HepG2 (cell line): ENCODE measurements around the gene NUBPL. TPM values are rescaled to one million over a fixed set of nuclear protein-coding genes. Genes with fewer than 3 reads are reported as not detected.

ENCODE experiments used
- ARNTL ChIP-seq: sonication (generic); formaldehyde crosslinking; IDR thresholded peaks from 2 replicates; pipeline ENCODE4 v1.4.0; 2020; ENCODE audit warnings: mild to moderate bottlenecking, missing genetic modification reagents
- GATA4 ChIP-seq: sonication (generic); IDR thresholded peaks from 2 replicates; pipeline ENCODE4 v1.6.1; 2016; ENCODE audit warnings: antibody characterized with exemption, low read depth, borderline replicate concordance
- HOXA9 ChIP-seq: sonication (generic); formaldehyde crosslinking; IDR thresholded peaks from 2 replicates; pipeline ENCODE4 v1.8.1; 2022; ENCODE audit warnings: missing genetic modification reagents, mild to moderate bottlenecking, moderate library complexity, borderline replicate concordance
- JDP2 ChIP-seq: sonication (generic); formaldehyde crosslinking; IDR thresholded peaks from 2 replicates; pipeline ENCODE4 v1.8.1; 2022; ENCODE audit warnings: missing genetic modification reagents, borderline replicate concordance
- KLF12 ChIP-seq: sonication (generic); formaldehyde crosslinking; IDR thresholded peaks from 2 replicates; pipeline ENCODE4 v1.4.0; 2020; ENCODE audit warnings: missing genetic modification reagents, borderline replicate concordance
- KLF6 ChIP-seq: IDR thresholded peaks from 2 replicates; pipeline ENCODE4 v1.8.0; 2016; ENCODE audit warnings: missing biosample characterization, missing genetic modification reagents
- KMT2B ChIP-seq: IDR thresholded peaks from 2 replicates; pipeline ENCODE4 v1.6.1; 2016; ENCODE audit warnings: missing genetic modification reagents, missing compliant biosample characterization
- MTA3 ChIP-seq: sonication (generic); formaldehyde crosslinking; IDR thresholded peaks from 2 replicates; pipeline ENCODE4 v1.4.0; 2020; ENCODE audit warnings: missing genetic modification reagents
- NONO ChIP-seq, 2 experiments: fragments of 450-650 bp in 1 of 2; sonication (generic) in 1 of 2; formaldehyde crosslinking in 1 of 2; IDR thresholded peaks in 1 of 2; conservative IDR thresholded peaks in 1 of 2; 2 replicates each; pipeline versions ENCODE4 v1.6.1 to v1.8.0; 2017 to 2022; ENCODE audit warnings: mild to moderate bottlenecking in 1 of 2, missing genetic modification reagents in 1 of 2, moderate library complexity in 1 of 2
- U2AF2 ChIP-seq: fragments of 200-400 bp; formaldehyde crosslinking; IDR thresholded peaks from 2 replicates; pipeline ENCODE4 v1.6.1; 2017; ENCODE audit warnings: low read depth, mild to moderate bottlenecking, low read length
- ZFP1 ChIP-seq: IDR thresholded peaks from 2 replicates; pipeline ENCODE4 v1.6.1; 2016
- ZFP36L2 ChIP-seq: sonication (generic); formaldehyde crosslinking; IDR thresholded peaks from 2 replicates; pipeline ENCODE4 v1.4.0; 2020; ENCODE audit warnings: missing genetic modification reagents
- ZIK1 ChIP-seq: sonication (generic); formaldehyde crosslinking; IDR thresholded peaks from 2 replicates; pipeline ENCODE4 v1.5.0; 2020; ENCODE audit warnings: mild to moderate bottlenecking, low read depth, missing genetic modification reagents, borderline replicate concordance
- ZNF296 ChIP-seq: sonication (generic); formaldehyde crosslinking; conservative IDR thresholded peaks from 2 replicates; pipeline ENCODE4 v1.5.0; 2020; ENCODE audit warnings: mild to moderate bottlenecking, missing genetic modification reagents
- ZNF510 ChIP-seq: sonication (generic); formaldehyde crosslinking; IDR thresholded peaks from 2 replicates; pipeline ENCODE4 v1.4.0; 2020; ENCODE audit warnings: low read depth, mild to moderate bottlenecking, missing genetic modification reagents
- ZNF543 ChIP-seq: sonication (generic); formaldehyde crosslinking; IDR thresholded peaks from 2 replicates; pipeline ENCODE4 v1.4.0; 2020; ENCODE audit warnings: mild to moderate bottlenecking, missing genetic modification reagents
- ZNF644 ChIP-seq: IDR thresholded peaks from 2 replicates; pipeline ENCODE4 v1.6.1; 2016; ENCODE audit warnings: low read depth
- ZNF724P ChIP-seq: sonication (generic); formaldehyde crosslinking; IDR thresholded peaks from 2 replicates; pipeline ENCODE4 v1.8.0; 2022; ENCODE audit warnings: missing genetic modification reagents, borderline replicate concordance
- ZNF746 ChIP-seq: sonication (generic); formaldehyde crosslinking; IDR thresholded peaks from 2 replicates; pipeline ENCODE4 v1.8.0; 2022; ENCODE audit warnings: mild to moderate bottlenecking, missing genetic modification reagents
- polyA plus RNA-seq, 8 experiments: library from polyadenylated mRNA; depleted of rRNA in 3 of 8; stranded (reverse) in 7 of 8; unstranded in 1 of 8; fragments of >200 nt; fragmentation: Illumina TruSeq in 4 of 8; extraction: Trizol in 4 of 8; gene quantifications; 2 replicates each; pipeline versions ENCODE4 v1.2.1 to v1.2.3, GENCODE V29; 2011 to 2016; ENCODE audit warnings: low read depth in 4 of 8, missing spikeins in 1 of 8, mixed read lengths in 1 of 8; ENCODE audit not compliant: insufficient read depth in 1 of 8
- total RNA-seq, 5 experiments: library from RNA; depleted of rRNA; stranded (reverse); fragments of >200 nt; fragmentation: Illumina TruSeq; extraction: Trizol; gene quantifications; 2 replicates each; pipeline ENCODE4 v1.2.3, GENCODE V29; 2016; ENCODE audit warnings: low read depth in 1 of 5
- TF ChIP-seq, protein P1 (sequence below): sonication (generic); formaldehyde crosslinking; IDR thresholded peaks from 2 replicates; pipeline ENCODE4 v1.4.0; 2020; ENCODE audit warnings: missing genetic modification reagents
- TF ChIP-seq, protein P2 (sequence below): IDR thresholded peaks from 2 replicates; pipeline ENCODE4 v1.6.1; 2016; ENCODE audit warnings: missing genetic modification reagents, missing compliant biosample characterization
- TF ChIP-seq, protein P3 (sequence below): sonication (generic); formaldehyde crosslinking; IDR thresholded peaks from 2 replicates; pipeline ENCODE4 v1.9.0; 2021; ENCODE audit warnings: mild to moderate bottlenecking, missing genetic modification reagents

NUBPL gene
- total and polyA plus RNA-seq, 2 of the 13 experiments (the other 11 are each of a cell fraction or from before 2014, with no cell fraction given): 21.3 to 44.1 TPM

DNA sequence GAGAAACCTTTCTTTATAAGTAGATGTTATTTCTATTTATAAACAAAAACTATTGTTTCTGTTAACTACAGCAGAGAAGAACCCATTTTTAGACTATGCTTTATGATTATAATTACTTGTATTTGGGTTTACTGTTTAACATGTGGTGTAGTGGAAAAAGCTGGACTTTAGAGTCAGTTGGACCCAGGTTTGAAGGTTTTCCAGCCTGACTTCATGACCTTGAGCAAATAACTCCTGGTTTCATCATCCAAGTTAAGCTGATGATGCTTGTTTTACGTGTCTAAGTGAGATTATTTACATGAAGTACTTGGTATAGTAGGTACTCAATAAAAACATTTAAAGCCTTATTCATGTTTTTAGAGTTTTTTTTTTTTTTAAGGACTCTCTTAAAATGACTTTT is 294.1 kb downstream of the NUBPL start (continued):
- TF ChIP-seq ZIK1 (CRISPR knock-in tag): no peak
- TF ChIP-seq GATA4: no peak
- TF ChIP-seq ZNF543 (CRISPR knock-in tag): no peak
- TF ChIP-seq U2AF2: no peak
- no peak for TF ChIP-seq ARNTL
- TF ChIP-seq ZFP36L2 (CRISPR knock-in tag): no peak
- peak; percentile 72; the same call in 1 of the 2 replicates for TF ChIP-seq ZFP1 (CRISPR knock-in tag)
- TF ChIP-seq KLF6: peak; percentile 80
- no peak for TF ChIP-seq MTA3 (CRISPR knock-in tag)
- TF ChIP-seq HOXA9 (CRISPR knock-in tag): no peak
- TF ChIP-seq, protein P1, sequence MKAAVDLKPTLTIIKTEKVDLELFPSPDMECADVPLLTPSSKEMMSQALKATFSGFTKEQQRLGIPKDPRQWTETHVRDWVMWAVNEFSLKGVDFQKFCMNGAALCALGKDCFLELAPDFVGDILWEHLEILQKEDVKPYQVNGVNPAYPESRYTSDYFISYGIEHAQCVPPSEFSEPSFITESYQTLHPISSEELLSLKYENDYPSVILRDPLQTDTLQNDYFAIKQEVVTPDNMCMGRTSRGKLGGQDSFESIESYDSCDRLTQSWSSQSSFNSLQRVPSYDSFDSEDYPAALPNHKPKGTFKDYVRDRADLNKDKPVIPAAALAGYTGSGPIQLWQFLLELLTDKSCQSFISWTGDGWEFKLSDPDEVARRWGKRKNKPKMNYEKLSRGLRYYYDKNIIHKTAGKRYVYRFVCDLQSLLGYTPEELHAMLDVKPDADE (CRISPR knock-in tag): no peak
- TF ChIP-seq ZNF724P (CRISPR knock-in tag): no peak
- TF ChIP-seq JDP2: no peak
- peak; percentile 97 for TF ChIP-seq ZNF644 (CRISPR knock-in tag)
- no peak for TF ChIP-seq ZNF746 (CRISPR knock-in tag)
- no peak for TF ChIP-seq ZNF510 (CRISPR knock-in tag)
- no peak for TF ChIP-seq NONO (IDR thresholded peaks at IDR 0.05)
- no peak for TF ChIP-seq NONO (CRISPR knock-in tag; conservative IDR thresholded peaks at IDR 0.05)
- TF ChIP-seq KLF12: no peak
- TF ChIP-seq, protein P2, sequence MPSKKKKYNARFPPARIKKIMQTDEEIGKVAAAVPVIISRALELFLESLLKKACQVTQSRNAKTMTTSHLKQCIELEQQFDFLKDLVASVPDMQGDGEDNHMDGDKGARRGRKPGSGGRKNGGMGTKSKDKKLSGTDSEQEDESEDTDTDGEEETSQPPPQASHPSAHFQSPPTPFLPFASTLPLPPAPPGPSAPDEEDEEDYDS (CRISPR knock-in tag): peak; percentile 47; the same call in 1 of the 2 replicates
- no peak for TF ChIP-seq ZNF296 (CRISPR knock-in tag)
- TF ChIP-seq, protein P3, sequence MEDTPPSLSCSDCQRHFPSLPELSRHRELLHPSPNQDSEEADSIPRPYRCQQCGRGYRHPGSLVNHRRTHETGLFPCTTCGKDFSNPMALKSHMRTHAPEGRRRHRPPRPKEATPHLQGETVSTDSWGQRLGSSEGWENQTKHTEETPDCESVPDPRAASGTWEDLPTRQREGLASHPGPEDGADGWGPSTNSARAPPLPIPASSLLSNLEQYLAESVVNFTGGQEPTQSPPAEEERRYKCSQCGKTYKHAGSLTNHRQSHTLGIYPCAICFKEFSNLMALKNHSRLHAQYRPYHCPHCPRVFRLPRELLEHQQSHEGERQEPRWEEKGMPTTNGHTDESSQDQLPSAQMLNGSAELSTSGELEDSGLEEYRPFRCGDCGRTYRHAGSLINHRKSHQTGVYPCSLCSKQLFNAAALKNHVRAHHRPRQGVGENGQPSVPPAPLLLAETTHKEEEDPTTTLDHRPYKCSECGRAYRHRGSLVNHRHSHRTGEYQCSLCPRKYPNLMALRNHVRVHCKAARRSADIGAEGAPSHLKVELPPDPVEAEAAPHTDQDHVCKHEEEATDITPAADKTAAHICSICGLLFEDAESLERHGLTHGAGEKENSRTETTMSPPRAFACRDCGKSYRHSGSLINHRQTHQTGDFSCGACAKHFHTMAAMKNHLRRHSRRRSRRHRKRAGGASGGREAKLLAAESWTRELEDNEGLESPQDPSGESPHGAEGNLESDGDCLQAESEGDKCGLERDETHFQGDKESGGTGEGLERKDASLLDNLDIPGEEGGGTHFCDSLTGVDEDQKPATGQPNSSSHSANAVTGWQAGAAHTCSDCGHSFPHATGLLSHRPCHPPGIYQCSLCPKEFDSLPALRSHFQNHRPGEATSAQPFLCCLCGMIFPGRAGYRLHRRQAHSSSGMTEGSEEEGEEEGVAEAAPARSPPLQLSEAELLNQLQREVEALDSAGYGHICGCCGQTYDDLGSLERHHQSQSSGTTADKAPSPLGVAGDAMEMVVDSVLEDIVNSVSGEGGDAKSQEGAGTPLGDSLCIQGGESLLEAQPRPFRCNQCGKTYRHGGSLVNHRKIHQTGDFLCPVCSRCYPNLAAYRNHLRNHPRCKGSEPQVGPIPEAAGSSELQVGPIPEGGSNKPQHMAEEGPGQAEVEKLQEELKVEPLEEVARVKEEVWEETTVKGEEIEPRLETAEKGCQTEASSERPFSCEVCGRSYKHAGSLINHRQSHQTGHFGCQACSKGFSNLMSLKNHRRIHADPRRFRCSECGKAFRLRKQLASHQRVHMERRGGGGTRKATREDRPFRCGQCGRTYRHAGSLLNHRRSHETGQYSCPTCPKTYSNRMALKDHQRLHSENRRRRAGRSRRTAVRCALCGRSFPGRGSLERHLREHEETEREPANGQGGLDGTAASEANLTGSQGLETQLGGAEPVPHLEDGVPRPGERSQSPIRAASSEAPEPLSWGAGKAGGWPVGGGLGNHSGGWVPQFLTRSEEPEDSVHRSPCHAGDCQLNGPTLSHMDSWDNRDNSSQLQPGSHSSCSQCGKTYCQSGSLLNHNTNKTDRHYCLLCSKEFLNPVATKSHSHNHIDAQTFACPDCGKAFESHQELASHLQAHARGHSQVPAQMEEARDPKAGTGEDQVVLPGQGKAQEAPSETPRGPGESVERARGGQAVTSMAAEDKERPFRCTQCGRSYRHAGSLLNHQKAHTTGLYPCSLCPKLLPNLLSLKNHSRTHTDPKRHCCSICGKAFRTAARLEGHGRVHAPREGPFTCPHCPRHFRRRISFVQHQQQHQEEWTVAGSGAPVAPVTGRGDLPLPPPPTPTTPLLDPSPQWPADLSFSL (CRISPR knock-in tag): no peak
- 0 out of 2 replicates have a peak, but pooled peaks have one; percentile 29 for TF ChIP-seq KMT2B
